ENCODE data around the gene KCND1. TPM values are rescaled to one million over a fixed set of nuclear protein-coding genes. Genes with fewer than 3 reads are reported as not detected.

The KCND1 gene
- total and polyA plus RNA-seq, 2 experiments from 2014 or later: 2.7 to 5.6 TPM

DNA sequence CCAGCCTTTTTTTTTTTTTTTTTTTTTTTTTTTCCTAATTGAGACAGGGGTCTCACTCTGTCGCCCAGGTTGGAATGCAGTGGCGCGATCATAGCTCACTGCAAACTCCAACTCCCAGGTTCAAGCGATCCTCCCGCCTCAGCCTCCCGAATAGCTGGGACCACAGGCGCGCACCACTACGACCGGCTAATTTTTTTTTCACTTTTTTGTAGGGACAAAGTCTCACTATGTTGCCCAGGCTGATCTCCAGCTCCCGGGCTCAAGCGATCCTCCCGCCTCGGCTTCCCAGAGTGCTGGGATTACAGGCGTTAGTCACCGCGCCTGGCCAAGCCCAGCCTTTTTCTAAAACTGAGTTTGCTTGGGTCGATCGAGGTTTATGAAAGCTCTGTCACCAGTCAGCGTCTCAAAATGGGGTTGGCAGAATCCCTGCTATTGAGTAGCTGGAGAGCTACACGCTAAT is 13.0 kb downstream of the KCND1 start:
- no peaks in the 10 kb centered on the region for H3K27me3 ChIP-seq (ENCODE audit: insufficient read depth)
- Mint-ChIP-seq H3K4me3 (peak overlapping the region; percentile 99), H3K27ac (peak overlapping the region; percentile 88), H3K36me3 (ENCODE audit: low read depth) (peaks cover 15% of the 10 kb centered on the region), H3K9me3 (no peaks in the 10 kb centered on the region), H3K27me3 (ENCODE audit: insufficient read depth, low read depth, poor library complexity) (peaks cover 11% of the 10 kb centered on the region), H3K4me1 (peaks cover 11% of the 10 kb centered on the region; the same call in 2 of the 3 replicates)
- H3K36me3 ChIP-seq (ENCODE audit: insufficient read depth): no peaks in the 10 kb centered on the region
- peak; percentile 46 for TF ChIP-seq POLR2AphosphoS5 (IDR thresholded peaks at IDR 0.05; ENCODE audit: low read depth)
- TF ChIP-seq, protein P1, sequence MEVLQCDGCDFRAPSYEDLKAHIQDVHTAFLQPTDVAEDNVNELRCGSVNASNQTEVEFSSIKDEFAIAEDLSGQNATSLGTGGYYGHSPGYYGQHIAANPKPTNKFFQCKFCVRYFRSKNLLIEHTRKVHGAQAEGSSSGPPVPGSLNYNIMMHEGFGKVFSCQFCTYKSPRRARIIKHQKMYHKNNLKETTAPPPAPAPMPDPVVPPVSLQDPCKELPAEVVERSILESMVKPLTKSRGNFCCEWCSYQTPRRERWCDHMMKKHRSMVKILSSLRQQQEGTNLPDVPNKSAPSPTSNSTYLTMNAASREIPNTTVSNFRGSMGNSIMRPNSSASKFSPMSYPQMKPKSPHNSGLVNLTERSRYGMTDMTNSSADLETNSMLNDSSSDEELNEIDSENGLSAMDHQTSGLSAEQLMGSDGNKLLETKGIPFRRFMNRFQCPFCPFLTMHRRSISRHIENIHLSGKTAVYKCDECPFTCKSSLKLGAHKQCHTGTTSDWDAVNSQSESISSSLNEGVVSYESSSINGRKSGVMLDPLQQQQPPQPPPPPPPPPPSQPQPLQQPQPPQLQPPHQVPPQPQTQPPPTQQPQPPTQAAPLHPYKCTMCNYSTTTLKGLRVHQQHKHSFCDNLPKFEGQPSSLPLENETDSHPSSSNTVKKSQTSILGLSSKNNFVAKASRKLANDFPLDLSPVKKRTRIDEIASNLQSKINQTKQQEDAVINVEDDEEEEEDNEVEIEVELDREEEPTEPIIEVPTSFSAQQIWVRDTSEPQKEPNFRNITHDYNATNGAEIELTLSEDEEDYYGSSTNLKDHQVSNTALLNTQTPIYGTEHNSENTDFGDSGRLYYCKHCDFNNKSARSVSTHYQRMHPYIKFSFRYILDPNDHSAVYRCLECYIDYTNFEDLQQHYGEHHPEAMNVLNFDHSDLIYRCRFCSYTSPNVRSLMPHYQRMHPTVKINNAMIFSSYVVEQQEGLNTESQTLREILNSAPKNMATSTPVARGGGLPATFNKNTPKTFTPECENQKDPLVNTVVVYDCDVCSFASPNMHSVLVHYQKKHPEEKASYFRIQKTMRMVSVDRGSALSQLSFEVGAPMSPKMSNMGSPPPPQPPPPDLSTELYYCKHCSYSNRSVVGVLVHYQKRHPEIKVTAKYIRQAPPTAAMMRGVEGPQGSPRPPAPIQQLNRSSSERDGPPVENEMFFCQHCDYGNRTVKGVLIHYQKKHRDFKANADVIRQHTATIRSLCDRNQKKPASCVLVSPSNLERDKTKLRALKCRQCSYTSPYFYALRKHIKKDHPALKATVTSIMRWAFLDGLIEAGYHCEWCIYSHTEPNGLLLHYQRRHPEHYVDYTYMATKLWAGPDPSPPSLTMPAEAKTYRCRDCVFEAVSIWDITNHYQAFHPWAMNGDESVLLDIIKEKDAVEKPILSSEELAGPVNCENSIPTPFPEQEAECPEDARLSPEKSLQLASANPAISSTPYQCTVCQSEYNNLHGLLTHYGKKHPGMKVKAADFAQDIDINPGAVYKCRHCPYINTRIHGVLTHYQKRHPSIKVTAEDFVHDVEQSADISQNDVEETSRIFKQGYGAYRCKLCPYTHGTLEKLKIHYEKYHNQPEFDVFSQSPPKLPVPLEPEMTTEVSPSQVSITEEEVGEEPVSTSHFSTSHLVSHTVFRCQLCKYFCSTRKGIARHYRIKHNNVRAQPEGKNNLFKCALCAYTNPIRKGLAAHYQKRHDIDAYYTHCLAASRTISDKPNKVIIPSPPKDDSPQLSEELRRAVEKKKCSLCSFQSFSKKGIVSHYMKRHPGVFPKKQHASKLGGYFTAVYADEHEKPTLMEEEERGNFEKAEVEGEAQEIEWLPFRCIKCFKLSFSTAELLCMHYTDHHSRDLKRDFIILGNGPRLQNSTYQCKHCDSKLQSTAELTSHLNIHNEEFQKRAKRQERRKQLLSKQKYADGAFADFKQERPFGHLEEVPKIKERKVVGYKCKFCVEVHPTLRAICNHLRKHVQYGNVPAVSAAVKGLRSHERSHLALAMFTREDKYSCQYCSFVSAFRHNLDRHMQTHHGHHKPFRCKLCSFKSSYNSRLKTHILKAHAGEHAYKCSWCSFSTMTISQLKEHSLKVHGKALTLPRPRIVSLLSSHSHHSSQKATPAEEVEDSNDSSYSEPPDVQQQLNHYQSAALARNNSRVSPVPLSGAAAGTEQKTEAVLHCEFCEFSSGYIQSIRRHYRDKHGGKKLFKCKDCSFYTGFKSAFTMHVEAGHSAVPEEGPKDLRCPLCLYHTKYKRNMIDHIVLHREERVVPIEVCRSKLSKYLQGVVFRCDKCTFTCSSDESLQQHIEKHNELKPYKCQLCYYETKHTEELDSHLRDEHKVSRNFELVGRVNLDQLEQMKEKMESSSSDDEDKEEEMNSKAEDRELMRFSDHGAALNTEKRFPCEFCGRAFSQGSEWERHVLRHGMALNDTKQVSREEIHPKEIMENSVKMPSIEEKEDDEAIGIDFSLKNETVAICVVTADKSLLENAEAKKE (CRISPR knock-in tag; IDR thresholded peaks at IDR 0.05): no peak
- peak overlapping the region; percentile 78 for H3K4me3 ChIP-seq
- H2AFZ ChIP-seq: no peak overlapping the region
- peak overlapping the region; percentile 84 for H3K27ac ChIP-seq (ENCODE audit: low read depth)
- H4K20me1 ChIP-seq (replicated peaks; ENCODE audit: insufficient read depth): no peaks in the 10 kb centered on the region; the same call in none of the 2 replicates
- H3F3A ChIP-seq (replicated peaks; ENCODE audit: low read depth): no peaks in the 10 kb centered on the region
- H3K4me2 ChIP-seq: peak overlapping the region; percentile 77
- DNase-seq (ENCODE audit: low spot score) (peak; percentile 10), ATAC-seq (no peak; the same call in 2 of the 3 replicates)
- H3K9me2 ChIP-seq (ENCODE audit: insufficient read depth): no peaks in the 10 kb centered on the region
- no peaks in the 10 kb centered on the region for H3K4me1 ChIP-seq (ENCODE audit: insufficient read depth)
- peaks cover 34% of the 10 kb centered on the region for H3K79me2 ChIP-seq (replicated peaks; ENCODE audit: insufficient read depth)

DNA sequence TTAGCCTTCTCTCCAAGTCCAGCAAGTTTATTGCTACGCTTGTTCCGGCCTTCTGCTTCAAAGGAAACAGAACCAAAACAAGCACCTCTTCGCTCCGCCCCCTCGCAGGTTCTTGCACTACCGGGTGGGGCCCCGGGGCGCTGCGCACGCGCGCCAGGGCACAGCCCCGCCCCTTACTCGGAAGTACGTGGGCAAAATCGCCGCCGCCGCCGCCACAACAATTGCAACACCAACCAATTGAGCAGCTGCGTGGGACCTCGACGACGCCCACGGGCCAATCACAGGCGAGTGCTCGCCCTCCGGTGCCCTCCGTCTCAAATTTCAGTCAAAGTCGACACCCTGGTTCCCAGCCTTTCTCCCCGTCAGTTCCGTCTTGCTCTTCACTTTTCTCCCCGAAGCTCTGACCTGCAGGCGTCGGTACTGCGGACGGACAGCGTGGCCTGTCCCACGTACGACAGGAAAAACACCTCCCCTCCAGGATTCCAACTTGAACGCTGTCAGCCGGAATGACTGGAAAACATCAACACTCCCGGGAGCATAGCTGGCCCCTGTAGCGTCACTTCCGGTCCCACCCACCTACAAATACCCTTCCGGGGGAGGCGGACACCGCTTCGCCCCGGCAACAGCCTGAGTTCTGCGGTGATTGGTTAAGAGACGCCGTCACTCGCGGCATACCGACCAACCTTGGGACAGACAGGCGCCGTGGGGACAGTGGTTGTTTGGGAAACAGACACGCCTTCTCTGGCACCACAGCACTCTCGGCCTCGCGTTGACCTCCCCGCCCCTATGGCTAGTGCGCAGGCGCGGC is 13.6 kb downstream of the KCND1 start:
- Mint-ChIP-seq H3K4me3 (peak overlapping the region; percentile 99), H3K27me3 (ENCODE audit: insufficient read depth, low read depth, poor library complexity) (peaks cover 11% of the 10 kb centered on the region), H3K36me3 (ENCODE audit: low read depth) (peaks cover 14% of the 10 kb centered on the region; the same call in 2 of the 3 replicates), H3K27ac (peak overlapping the region; percentile 100), H3K9me3 (no peaks in the 10 kb centered on the region), H3K4me1 (peaks cover 11% of the 10 kb centered on the region; the same call in 2 of the 3 replicates)
- Histone ChIP-seq H3K4me3 (peak overlapping the region; percentile 78), H3K4me2 (peak overlapping the region; percentile 74), H3F3A (replicated peaks; ENCODE audit: low read depth) (no peaks in the 10 kb centered on the region), H3K27ac (ENCODE audit: low read depth) (peak overlapping the region; percentile 97), H4K20me1 (replicated peaks; ENCODE audit: insufficient read depth) (no peaks in the 10 kb centered on the region; the same call in none of the 2 replicates), H3K36me3 (ENCODE audit: insufficient read depth) (no peaks in the 10 kb centered on the region), H3K79me2 (replicated peaks; ENCODE audit: insufficient read depth) (peaks cover 39% of the 10 kb centered on the region), H2AFZ (no peak overlapping the region), H3K9me2 (ENCODE audit: insufficient read depth) (no peaks in the 10 kb centered on the region), H3K4me1 (ENCODE audit: insufficient read depth) (no peaks in the 10 kb centered on the region), H3K27me3 (ENCODE audit: insufficient read depth) (no peaks in the 10 kb centered on the region)
- DNase-seq (ENCODE audit: low spot score) (peak; percentile 94), ATAC-seq (peak; percentile 93)
- TF ChIP-seq CREB1 (CRISPR knock-in tag; IDR thresholded peaks at IDR 0.05; ENCODE audit: low read depth) (peak; percentile 80), NANOG (IDR thresholded peaks at IDR 0.05; ENCODE audit: borderline replicate concordance) (no peak), EZH2phosphoT487 (IDR thresholded peaks at IDR 0.05; ENCODE audit: unreplicated experiment) (no peak), EZH2 (IDR thresholded peaks at IDR 0.05; ENCODE audit: low read depth, unreplicated experiment) (no peak), POLR2AphosphoS5 (IDR thresholded peaks at IDR 0.05; ENCODE audit: low read depth) (0 out of 2 replicates have a peak, but pooled peaks have one; percentile 24), STAT1 (IDR thresholded peaks at IDR 0.05; ENCODE audit: unreplicated experiment) (no peak)
- TF ChIP-seq, protein P2, sequence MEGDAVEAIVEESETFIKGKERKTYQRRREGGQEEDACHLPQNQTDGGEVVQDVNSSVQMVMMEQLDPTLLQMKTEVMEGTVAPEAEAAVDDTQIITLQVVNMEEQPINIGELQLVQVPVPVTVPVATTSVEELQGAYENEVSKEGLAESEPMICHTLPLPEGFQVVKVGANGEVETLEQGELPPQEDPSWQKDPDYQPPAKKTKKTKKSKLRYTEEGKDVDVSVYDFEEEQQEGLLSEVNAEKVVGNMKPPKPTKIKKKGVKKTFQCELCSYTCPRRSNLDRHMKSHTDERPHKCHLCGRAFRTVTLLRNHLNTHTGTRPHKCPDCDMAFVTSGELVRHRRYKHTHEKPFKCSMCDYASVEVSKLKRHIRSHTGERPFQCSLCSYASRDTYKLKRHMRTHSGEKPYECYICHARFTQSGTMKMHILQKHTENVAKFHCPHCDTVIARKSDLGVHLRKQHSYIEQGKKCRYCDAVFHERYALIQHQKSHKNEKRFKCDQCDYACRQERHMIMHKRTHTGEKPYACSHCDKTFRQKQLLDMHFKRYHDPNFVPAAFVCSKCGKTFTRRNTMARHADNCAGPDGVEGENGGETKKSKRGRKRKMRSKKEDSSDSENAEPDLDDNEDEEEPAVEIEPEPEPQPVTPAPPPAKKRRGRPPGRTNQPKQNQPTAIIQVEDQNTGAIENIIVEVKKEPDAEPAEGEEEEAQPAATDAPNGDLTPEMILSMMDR (conservative IDR thresholded peaks at IDR 0.05; ENCODE audit: low read depth in 2 of 2): no peak
